DND-41 (cell line): ENCODE data around the gene CHST1.
A peak's percentile ranks its signal among the peaks of the same experiment; 100 is the strongest.

Experiments used
- CTCF ChIP-seq: IDR thresholded peaks from 2 replicates; pipeline ENCODE4 v1.5.1; 2012; ENCODE audit warnings: borderline replicate concordance, low read length, moderate library complexity, mild to moderate bottlenecking; ENCODE audit not compliant: poor library complexity, severe bottlenecking; ENCODE audit errors: extremely low read depth
- EZH2 ChIP-seq: IDR thresholded peaks from 3 replicates; pipeline ENCODE4 v1.6.1; 2012; ENCODE audit warnings: borderline replicate concordance, low read depth, mild to moderate bottlenecking, moderate library complexity, low read length, inconsistent platforms; ENCODE audit not compliant: severe bottlenecking

GRCh38 chr11:45664376-45665205 lies 831 bp downstream of the CHST1 start:
- TF ChIP-seq CTCF (no peak), EZH2 (peak; percentile 19)
